Measurements from ENCODE around the gene TCHH.

The TCHH gene

DNA sequence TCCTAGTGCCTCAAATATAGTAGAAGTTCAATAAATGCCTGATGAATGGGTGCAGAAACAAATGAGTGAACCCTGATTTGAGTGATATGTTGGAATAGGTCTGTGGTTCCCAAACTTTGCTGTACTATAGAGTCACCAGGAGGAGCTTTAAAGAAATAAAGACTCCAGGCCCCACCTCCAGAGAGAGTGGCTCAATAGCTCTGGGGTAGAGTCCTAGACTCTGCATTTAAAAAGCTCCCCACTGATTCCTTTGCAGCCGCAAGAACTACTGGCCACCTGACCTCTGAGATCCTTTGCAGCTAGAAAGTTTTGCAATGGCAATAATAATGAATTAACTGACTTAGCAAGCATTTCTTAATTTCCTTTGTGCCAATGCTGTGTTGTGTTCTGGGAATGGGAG, 47.3 kb downstream of the TCHH start:
- DNase-seq (ENCODE audit: low read depth in 2 of 2): no peak

DNA sequence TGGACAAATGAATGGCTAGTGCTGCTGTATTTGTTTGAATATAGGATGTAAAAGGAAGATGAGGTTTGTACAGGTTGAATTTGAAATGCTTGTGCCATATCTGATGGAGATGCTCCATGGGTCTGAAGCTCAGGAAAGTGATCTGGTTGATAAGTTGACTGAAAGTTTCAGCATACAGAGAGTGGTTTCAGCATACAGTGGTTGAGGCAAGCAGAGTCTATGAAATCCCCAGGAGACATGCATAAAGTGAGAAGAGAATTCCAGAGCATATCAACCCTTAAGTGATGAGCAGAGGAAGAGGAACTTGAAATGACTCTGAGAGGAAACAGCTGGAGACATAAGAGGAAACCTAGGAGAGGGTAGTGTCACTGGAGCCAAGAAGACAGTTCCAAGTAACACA, 48.1 kb downstream of the TCHH start:
- no peak for DNase-seq (ENCODE audit: low read depth in 2 of 2)

DNA sequence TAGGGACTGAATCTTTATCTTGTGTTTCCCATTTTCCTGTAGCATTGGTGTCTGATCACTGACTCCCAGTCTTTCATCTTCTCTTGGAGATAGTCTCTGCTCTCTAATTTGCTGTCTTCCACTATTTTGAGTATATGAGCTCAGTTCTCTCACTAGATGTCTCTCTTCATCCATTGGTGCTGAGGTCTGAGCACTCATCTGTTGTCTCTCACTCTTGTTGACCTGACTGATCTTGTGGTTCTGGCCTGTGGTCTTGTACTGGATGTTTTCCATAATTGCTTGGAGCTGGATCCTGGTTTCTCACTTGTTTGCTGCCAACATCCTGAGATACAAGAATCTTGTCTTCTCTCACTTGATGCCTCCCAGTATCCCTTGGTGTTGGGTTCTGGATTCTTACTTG, 53.3 kb downstream of the TCHH start:
- DNase-seq (ENCODE audit: low read depth in 2 of 2): no peak

Data from activated CD8-positive, alpha-beta memory T cell treated with anti-CD3 and anti-CD28 coated beads for 4 hours (primary cell).